RCC 7860 (cell line): ENCODE data around the gene BCAP31.
"Not testable (repeated sequence)": the region's sequence is repeated elsewhere in the genome, so short reads cannot be mapped to it uniquely, and the experiment has no call there.

Experiments
- DNase-seq: peaks from one replicate; pipeline ENCODE4 v3.0.0-alpha.2; 2015; ENCODE audit warnings: low spot score
- FAIRE-seq: peaks from 2 replicates; lab custom pipeline; 2012; peaks lifted over from hg19 to GRCh38; lab: Jason Lieb, UNC

The BCAP31 gene

DNA sequence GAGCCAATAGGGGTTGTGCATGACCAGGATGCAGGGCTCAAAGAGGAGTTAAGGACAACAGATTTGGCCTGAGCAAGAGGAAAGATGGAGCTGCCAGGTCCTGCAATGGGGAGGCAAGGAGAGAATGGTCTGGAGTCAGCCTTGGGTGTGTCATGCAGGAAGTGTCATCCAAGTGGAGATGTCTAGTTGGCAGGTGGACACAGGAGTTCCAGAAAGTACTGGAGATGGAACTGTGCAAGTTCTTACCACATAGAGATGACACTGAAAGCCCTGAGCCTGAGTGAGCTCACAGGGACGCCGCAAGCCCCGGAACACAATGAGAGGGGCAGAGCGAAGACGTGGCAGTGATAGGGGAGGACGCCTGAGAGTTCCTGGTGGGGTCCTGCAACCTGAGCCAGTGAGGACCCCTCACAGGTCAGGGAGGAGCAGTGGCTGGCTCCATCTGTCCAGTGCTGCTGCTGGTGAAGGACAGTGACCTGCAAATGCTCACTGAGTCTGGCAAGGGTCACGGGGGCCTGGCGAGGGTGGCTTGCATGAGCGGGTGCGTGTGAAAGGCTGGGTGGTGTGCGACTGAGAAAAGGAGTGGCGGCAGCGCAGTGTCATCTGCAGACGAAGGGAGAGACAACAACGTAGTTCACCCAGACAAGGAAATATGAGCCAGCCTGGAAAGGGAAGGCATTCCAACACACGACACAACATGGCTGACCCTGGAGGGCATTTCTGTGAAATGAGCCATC lies 27.0 kb downstream of the BCAP31 start:
- FAIRE-seq = not testable (repeated sequence)

DNA sequence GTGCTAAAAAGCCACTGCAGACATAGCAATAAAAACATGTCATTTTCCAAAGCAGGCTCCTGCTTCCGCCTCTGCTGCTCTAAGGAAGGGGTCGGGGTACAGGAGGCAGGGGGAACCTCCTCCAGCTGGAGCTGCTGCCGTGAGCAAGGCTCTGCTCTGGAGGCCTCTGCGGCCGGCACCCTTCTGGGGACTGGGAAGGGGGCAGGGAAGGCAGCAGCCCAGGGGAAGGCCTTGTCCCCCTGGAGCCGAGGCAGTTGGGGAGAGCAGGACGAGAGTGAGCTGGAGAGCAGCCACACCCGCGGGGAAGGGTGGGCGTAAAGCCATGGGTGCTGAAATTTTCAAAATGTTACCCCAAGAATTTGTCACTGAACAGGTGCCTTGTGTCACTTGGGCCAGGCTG lies 27.6 kb downstream of the BCAP31 start:
- not testable (repeated sequence) for FAIRE-seq

More for the DNA sequence above, 27.0 kb downstream of the BCAP31 start:
- DNase-seq = not testable (repeated sequence)

GRCh38 chrX:153696100-153696499 lies 28.1 kb downstream of the BCAP31 start:
- DNase-seq (no peak), FAIRE-seq (no peak)

More for the DNA sequence above, 27.6 kb downstream of the BCAP31 start:
- DNase-seq = not testable (repeated sequence)

DNA sequence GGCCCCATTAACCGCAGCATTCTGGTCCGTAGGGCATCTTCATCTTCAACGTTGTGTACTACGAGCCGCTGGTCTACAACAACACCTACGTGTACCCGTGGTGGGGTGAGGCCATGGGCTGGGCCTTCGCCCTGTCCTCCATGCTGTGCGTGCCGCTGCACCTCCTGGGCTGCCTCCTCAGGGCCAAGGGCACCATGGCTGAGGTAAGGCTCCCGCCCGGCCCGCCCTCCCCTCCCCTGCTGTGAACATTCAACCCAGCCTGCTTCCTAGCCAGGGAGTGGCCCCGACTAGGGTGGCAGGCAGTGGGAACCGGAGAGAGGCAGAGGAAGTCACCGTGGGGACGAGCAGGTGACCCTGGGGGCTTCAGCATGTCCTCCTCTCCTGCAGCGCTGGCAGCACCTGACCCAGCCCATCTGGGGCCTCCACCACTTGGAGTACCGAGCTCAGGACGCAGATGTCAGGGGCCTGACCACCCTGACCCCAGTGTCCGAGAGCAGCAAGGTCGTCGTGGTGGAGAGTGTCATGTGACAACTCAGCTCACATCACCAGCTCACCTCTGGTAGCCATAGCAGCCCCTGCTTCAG lies 29.4 kb downstream of the BCAP31 start:
- FAIRE-seq = no peak
- no peak for DNase-seq

- DNase-seq, FAIRE-seq: not testable (repeated sequence)
Measured at GRCh38 chrX:153694256-153694655, 29.9 kb downstream of the BCAP31 start.

DNA sequence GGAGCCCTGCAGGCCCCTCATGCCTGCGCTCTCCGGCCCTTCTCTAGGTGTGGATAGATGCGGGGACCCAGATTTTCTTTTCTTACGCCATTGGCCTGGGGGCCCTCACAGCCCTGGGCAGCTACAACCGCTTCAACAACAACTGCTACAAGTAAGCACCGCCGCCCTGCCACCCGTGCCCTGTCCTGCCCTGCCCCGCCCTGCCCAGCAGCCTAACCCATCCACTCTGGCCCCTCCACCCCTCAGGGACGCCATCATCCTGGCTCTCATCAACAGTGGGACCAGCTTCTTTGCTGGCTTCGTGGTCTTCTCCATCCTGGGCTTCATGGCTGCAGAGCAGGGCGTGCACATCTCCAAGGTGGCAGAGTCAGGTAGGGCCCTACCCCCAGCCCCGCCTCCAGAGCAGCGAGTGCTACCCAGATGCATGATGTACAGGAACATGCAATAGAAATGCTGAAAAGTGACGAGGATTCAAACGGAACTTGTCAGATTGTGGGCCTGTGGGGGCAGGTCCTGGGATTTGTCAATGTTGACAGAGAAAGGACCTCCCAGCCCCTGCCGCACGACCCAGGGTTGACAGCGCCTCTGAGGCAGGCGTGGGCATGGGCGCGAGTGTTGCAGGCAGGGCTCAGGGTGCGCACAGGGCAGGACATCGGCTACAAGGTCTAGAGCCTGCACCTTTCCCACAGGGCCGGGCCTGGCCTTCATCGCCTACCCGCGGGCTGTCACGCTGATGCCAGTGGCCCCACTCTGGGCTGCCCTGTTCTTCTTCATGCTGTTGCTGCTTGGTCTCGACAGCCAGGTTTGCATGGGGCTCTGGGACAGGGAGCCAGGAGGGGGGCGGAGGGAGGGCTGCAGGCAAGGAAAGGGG lies 30.7 kb downstream of the BCAP31 start:
- FAIRE-seq (no peak), DNase-seq (no peak)

GRCh38 chrX:153692611-153693156 lies 31.5 kb downstream of the BCAP31 start:
- DNase-seq (no peak), FAIRE-seq (no peak)

GRCh38 chrX:153692003-153692402 lies 32.2 kb downstream of the BCAP31 start:
- FAIRE-seq = no peak
- DNase-seq = no peak

DNA sequence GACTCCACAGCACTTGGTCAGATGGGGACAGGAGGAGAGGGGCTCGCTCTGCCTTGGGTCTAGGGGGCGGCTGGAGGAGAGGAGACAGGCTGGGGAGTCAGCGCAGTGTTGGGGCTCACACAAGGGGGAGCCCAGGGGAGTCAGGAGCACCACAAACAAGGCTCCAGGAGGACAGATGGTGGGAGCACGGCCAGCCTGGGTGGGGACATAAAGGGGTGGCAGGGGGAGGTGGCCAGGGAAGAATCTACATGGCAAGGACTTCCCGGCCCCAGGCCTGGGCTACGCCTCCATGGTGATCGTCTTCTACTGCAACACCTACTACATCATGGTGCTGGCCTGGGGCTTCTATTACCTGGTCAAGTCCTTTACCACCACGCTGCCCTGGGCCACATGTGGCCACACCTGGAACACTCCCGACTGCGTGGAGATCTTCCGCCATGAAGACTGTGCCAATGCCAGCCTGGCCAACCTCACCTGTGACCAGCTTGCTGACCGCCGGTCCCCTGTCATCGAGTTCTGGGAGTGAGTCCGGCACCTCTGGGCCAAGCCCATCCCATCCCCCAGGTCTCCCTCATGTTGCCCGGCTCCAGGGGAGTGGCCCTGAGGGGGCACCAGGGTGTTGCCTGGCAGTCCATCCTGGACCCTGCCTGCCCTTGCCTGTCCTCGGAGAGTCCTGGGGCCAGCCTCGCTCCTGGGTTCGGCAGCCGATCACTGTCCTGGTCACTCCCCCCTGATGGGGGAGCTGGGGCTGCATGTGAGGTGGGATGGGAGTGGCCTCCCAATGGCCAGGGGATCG lies 33.0 kb downstream of the BCAP31 start:
- not testable (repeated sequence) for FAIRE-seq, DNase-seq

- no peak for FAIRE-seq
- no peak for DNase-seq
Measured at GRCh38 chrX:153690466-153690865, 33.7 kb downstream of the BCAP31 start.

DNA sequence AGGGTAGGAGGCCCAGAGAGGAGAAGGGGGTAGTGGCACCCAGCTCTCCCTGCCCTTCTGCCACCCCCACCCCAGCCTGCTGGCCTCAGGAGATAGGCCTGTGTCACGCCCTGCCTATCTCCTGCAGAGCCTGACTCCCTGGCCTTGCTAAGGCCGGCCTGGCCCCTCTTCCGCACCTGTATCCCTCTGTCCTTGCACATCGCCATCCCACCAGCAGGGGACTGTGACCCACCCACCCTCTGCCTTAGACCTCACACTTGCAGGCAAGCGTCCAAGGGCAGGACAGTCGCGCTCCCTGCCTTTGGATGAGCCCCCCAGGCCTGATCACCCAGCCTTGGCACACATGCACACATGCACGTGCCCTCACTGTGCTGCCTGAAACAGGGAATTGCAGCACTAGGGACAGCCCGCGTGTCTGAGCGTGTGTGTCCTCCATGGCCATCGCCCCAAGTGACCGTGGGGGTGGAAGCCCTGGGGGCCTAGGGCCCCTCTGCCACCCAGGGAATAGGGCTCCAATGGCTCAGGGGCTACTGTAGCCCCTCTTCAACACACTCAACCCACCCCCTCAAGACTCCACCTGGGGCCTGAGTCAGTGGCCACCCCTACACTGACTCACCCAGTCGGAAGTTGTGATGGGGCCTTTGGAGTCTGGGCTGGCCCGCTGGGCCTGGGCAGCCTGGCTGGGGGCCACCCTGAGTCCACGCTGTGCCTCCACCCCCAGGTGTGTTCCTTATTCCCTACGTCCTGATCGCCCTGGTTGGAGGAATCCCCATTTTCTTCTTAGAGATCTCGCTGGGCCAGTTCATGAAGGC lies 34.3 kb downstream of the BCAP31 start:
- no peak for FAIRE-seq
- peak; percentile 8 for DNase-seq

- FAIRE-seq (no peak), DNase-seq (peak; percentile 27)
Measured at GRCh38 chrX:153688911-153689590, 35.1 kb downstream of the BCAP31 start.

GRCh38 chrX:153688506-153688905 lies 35.7 kb downstream of the BCAP31 start:
- FAIRE-seq = no peak
- no peak for DNase-seq

DNA sequence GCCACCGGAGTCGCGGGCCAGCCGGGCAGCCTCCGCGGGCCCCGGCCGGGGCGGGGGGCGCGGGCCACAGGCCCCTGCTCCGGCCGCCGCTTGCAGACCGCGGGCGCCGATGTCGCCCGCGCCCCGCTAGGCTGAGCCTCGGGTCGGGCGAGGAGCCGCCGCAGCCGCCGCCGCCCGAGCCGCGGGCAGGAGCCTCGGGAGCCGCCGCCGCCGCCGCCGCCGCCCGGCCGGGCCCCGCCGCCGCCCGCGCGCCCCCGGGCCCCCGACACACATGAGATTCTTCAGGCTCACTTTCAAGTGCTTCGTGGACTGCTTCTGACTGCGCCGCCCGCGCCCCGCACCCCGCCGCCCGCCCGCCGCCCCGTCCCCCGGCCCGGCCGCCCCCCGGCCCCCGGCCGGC lies 36.1 kb downstream of the BCAP31 start:
- FAIRE-seq = no peak
- DNase-seq = no peak

GRCh38 chrX:153687121-153688039 lies 36.8 kb downstream of the BCAP31 start, which contains the start of gene SLC6A8:
Gene SLC6A8 (plus strand): TSS chrX:153687926. CDS start chrX:153688575, 649 bp downstream.
- peak; percentile 56 for DNase-seq
- no peak for FAIRE-seq

- DNase-seq = no peak
- no peak for FAIRE-seq
Measured at GRCh38 chrX:153686711-153687110, 37.5 kb downstream of the BCAP31 start.

- DNase-seq = no peak
- FAIRE-seq = no peak
Measured at GRCh38 chrX:153685751-153686696, 38.2 kb downstream of the BCAP31 start.
